Upper lobe of left lung (tissue), 6 donors: ENCODE results near the gene TFG. TPM values are rescaled to one million over a fixed set of nuclear protein-coding genes. Genes with fewer than 3 reads are reported as not detected.

ENCODE experiments used
- ATAC-seq, 2 donors: fragments of 200-7000 bp; cut with Tn5 transposase; one replicate each; pipeline ENCODE4 v1.9.1; 2022; ENCODE audit warnings: mild to moderate bottlenecking in 2 of 2, moderate library complexity in 2 of 2; ENCODE audit not compliant: low FRiP score in 2 of 2
- DNase-seq, 2 donors: peaks; one replicate each; pipeline ENCODE4 v3.0.0-alpha.2; 2019 to 2020
- H3K27ac ChIP-seq, 4 donors: fragments of 200-600 bp; sonication (generic); one replicate each; pipeline ENCODE4 v1.5.1; 2016 to 2019
- H3K27me3 ChIP-seq, 4 donors: fragments of 200-600 bp; sonication (generic); one replicate each; pipeline ENCODE4 v1.5.1; 2017 to 2019
- H3K36me3 ChIP-seq, 4 donors: fragments of 200-600 bp; sonication (generic); one replicate each; pipeline ENCODE4 v1.5.1; 2016 to 2019
- H3K4me1 ChIP-seq, 4 donors: fragments of 200-600 bp; sonication (generic); one replicate each; pipeline ENCODE4 v1.5.1; 2018 to 2019
- H3K4me3 ChIP-seq, 4 donors: fragments of 200-600 bp; sonication (generic); one replicate each; pipeline ENCODE4 v1.5.1; 2017 to 2019; ENCODE audit warnings: mild to moderate bottlenecking in 2 of 4, moderate library complexity in 1 of 4
- H3K9me3 ChIP-seq, 4 donors: fragments of 200-600 bp; sonication (generic); one replicate each; pipeline ENCODE4 v1.5.1; 2018 to 2019
- EP300 ChIP-seq, 4 donors: sonication (generic); formaldehyde crosslinking; IDR thresholded peaks; one replicate each; pipeline ENCODE4 v1.5.1; 2017; ENCODE audit warnings: antibody characterized with exemption in 4 of 4, control low read depth in 2 of 4
- POLR2A ChIP-seq, 4 donors: fragments of 450-650 bp; IDR thresholded peaks; one replicate each; pipeline ENCODE4 v1.5.1; 2016 to 2017; ENCODE audit warnings: antibody characterized with exemption in 4 of 4, mild to moderate bottlenecking in 2 of 4
- POLR2AphosphoS5 ChIP-seq, 2 donors: sonication (generic); formaldehyde crosslinking; IDR thresholded peaks; one replicate each; pipeline ENCODE4 v1.5.1; 2017; ENCODE audit warnings: antibody characterized with exemption in 2 of 2
- WGBS, 2 donors: methylation state at CpG; one replicate each; pipeline ENCODE4 v1.1.5; 2017 to 2018; 5-methylcytosine and 5-hydroxymethylcytosine counted together
- total RNA-seq, 6 donors: library from RNA; depleted of rRNA in 4 of 6; stranded (reverse); fragments of >200 nt in 4 of 6; gene quantifications; one replicate each; pipeline versions ENCODE4 v1.1.0 to v1.2.1, GENCODE V29; 2016 to 2021
- TF ChIP-seq, protein P1 (sequence below), 6 experiments: fragments of 450-650 bp in 4 of 6; fragments of 200-600 bp in 2 of 6; sonication (generic) in 2 of 6; IDR thresholded peaks; one replicate each; pipeline ENCODE4 v1.5.1; 2016 to 2019; ENCODE audit warnings: antibody characterized with exemption in 6 of 6
- donor health status: DM: no; HTN: no; CAD: no; lungs with moderate emphysema.
- donor health status: DM: no; HTN: yes; CAD: no; lungs with severe emphysema.

The TFG gene
- total RNA-seq, 6 donors from 2014 or later, result 29.6 to 87.4 (median 55.9) TPM

DNA sequence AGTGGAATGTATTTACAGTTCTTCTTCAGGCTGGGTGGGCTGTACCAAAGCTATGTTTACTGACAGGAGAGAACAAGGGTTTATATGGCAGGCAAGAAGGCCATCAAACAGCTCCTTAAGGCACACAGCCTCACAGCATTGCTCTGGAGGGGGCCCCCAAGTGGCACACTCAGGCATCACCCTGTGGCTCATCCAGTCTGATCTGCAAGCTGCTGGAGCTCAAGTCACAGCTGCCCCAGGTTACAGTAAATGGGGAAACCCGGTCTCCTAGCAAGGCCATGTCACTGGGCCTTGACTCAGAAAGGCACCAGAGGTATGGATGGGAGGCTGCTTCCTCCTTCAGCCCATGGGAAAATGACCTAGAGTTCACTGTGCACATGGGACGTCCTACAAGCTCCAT is 67.5 kb downstream of the TFG start:
- Histone ChIP-seq H3K9me3 (no peaks in the 10 kb centered on the region), H3K27me3 (no peaks in the 10 kb centered on the region), H3K4me3 (no peak overlapping the region), H3K36me3 (peaks cover 0 to 3% (median 0%) of the 10 kb centered on the region in 4 donors), H3K4me1 (no peaks in the 10 kb centered on the region), H3K27ac (no peak overlapping the region)
- ATAC-seq, result no peak
- TF ChIP-seq POLR2AphosphoS5 (IDR thresholded peaks at IDR 0.05) (no peak), EP300 (IDR thresholded peaks at IDR 0.05) (no peak), POLR2A (IDR thresholded peaks at IDR 0.05) (no peak)
- TF ChIP-seq, protein P1, sequence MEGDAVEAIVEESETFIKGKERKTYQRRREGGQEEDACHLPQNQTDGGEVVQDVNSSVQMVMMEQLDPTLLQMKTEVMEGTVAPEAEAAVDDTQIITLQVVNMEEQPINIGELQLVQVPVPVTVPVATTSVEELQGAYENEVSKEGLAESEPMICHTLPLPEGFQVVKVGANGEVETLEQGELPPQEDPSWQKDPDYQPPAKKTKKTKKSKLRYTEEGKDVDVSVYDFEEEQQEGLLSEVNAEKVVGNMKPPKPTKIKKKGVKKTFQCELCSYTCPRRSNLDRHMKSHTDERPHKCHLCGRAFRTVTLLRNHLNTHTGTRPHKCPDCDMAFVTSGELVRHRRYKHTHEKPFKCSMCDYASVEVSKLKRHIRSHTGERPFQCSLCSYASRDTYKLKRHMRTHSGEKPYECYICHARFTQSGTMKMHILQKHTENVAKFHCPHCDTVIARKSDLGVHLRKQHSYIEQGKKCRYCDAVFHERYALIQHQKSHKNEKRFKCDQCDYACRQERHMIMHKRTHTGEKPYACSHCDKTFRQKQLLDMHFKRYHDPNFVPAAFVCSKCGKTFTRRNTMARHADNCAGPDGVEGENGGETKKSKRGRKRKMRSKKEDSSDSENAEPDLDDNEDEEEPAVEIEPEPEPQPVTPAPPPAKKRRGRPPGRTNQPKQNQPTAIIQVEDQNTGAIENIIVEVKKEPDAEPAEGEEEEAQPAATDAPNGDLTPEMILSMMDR (IDR thresholded peaks at IDR 0.05), result no peak
- DNase-seq, result no peak
- 77 to 86% methylated on average over 2 of the region's 2 CpGs for WGBS, 2 donors

DNA sequence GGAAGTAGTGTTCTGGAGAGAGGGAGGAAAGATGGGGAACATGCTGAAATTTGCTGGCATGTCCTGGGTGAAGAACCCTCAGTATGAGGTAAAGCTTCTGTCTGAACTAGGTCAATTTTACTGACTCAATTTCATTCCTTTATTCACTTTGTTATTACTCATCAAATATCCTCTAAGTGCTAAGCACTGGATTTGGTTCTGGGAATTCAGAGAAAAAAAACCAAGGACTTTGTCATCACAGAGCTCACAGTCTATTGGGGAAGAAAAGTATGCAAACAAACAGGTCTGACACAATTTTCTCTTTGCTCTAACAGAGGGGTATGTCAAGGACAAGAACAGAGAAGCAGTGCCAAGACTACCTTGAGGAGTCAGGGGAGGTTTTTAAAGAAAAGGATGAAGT is 68.0 kb downstream of the TFG start:
- Histone ChIP-seq H3K27me3 (no peaks in the 10 kb centered on the region), H3K27ac (no peak overlapping the region), H3K4me3 (no peak overlapping the region), H3K36me3 (peaks cover 0 to 3% (median 0%) of the 10 kb centered on the region in 4 donors), H3K4me1 (no peaks in the 10 kb centered on the region), H3K9me3 (no peaks in the 10 kb centered on the region)
- TF ChIP-seq POLR2A (IDR thresholded peaks at IDR 0.05), result no peak
- TF ChIP-seq EP300 (IDR thresholded peaks at IDR 0.05), result no peak
- no peak for DNase-seq
- ATAC-seq, result no peak

DNA sequence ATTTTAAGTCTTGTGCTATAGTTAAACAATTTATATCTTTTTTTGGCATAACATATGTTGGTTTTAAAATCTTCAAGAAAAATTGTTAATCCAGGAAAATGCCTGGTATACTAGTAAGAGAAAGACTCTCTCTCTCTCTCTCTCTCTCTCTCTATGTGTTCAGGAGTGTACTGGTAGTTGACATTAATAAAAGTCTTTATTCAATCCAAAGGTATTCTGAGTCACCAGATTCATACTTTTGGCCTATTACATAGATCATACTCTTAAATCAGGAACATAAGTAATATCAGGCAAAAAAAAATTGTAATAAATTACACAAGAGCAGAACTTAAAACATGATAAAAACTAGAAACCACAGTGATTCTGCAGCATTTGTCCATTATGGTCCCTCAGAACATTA is 70.2 kb downstream of the TFG start:
- Histone ChIP-seq H3K9me3 (no peaks in the 10 kb centered on the region), H3K27ac (no peak overlapping the region), H3K27me3 (no peaks in the 10 kb centered on the region), H3K36me3 (peaks cover 0 to 3% (median 0%) of the 10 kb centered on the region in 4 donors), H3K4me1 (no peaks in the 10 kb centered on the region), H3K4me3 (no peak overlapping the region)
- ATAC-seq, result no peak
- DNase-seq, result no peak
- TF ChIP-seq POLR2A (IDR thresholded peaks at IDR 0.05), result no peak
- no peak for TF ChIP-seq POLR2AphosphoS5 (IDR thresholded peaks at IDR 0.05)
- TF ChIP-seq EP300 (IDR thresholded peaks at IDR 0.05), result no peak
- TF ChIP-seq, protein P1 (IDR thresholded peaks at IDR 0.05), result no peak

DNA sequence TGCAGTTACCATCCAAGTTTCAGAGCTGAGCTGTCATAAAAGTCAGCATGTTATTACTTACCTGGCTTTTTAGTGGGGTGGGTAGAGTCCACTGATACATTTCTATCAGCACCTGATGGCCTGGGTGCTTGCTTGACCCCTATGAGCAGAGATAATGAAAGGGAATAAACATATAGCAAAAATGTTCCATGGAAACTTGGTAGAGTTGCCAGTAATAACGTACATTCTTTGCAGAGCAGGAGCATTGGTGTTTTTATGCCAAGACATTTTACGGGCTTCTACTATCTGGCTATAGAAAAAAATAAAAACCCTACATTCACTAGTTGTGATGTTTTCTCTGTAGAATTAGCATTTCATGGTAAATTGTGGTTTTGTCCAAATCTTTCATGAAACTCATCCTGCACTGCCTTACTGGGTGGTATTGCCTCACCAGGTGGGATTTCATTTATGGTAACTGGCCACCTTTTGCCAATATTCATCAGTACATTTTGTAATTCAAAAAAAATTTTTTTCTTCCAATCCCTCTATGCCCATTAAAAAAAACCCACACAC is 70.9 kb downstream of the TFG start:
- Histone ChIP-seq H3K27ac (no peak overlapping the region), H3K4me1 (no peaks in the 10 kb centered on the region), H3K9me3 (no peaks in the 10 kb centered on the region), H3K27me3 (no peaks in the 10 kb centered on the region), H3K4me3 (no peak overlapping the region), H3K36me3 (peaks cover 0 to 3% (median 0%) of the 10 kb centered on the region in 4 donors)
- ATAC-seq (no peak), DNase-seq (no peak)
- TF ChIP-seq POLR2AphosphoS5 (IDR thresholded peaks at IDR 0.05), result no peak
- TF ChIP-seq POLR2A (IDR thresholded peaks at IDR 0.05), result no peak
- 83 to 86% methylated on average over 2 of the region's 2 CpGs for WGBS, 2 donors

DNA sequence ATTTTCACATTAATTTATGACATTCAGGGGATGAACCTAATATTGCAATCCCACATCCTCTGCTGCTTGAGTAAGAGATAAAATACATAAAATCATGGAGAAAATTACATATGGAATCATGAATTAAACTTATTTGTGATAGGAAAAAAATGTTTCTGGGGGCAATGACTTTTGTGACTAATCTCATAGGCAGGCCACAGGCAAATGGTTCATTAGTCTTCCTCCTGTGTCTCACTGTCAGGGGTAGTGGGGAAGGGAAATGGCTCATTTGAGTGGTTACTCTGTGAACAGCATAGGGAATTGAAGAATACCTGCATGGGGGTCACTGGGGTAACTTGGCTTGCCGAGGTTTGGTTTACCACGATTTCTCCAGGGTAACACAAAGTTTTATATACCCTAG is 72.0 kb downstream of the TFG start:
- TF ChIP-seq, protein P1 (IDR thresholded peaks at IDR 0.05), result no peak
- TF ChIP-seq POLR2A (IDR thresholded peaks at IDR 0.05), result no peak
- no peak for TF ChIP-seq POLR2AphosphoS5 (IDR thresholded peaks at IDR 0.05)
- no peak for TF ChIP-seq EP300 (IDR thresholded peaks at IDR 0.05)

DNA sequence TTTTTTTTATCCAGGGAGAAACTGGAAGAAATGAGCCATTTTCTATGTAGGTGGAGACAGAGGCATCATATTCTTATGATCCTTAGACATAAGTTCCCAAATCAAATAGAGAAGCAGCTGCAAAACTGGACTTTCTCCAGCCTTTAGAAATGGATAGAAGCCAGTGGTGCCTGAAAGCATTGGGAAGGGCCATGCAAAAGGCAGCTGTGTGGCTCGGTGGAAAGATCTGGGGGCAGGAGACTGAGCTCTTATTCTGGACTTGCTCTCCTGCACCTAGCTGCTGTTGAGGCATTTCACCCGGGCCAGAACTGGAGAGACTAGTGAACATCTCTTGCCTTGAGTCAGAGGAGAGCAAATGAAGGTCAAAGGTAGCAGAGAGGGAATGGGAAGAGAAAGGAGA is 73.1 kb downstream of the TFG start:
- Histone ChIP-seq H3K27ac (no peak overlapping the region), H3K27me3 (no peaks in the 10 kb centered on the region), H3K4me3 (no peak overlapping the region), H3K36me3 (peaks cover 0 to 3% (median 0%) of the 10 kb centered on the region in 4 donors), H3K4me1 (no peaks in the 10 kb centered on the region), H3K9me3 (peaks cover 0 to 10% (median 3%) of the 10 kb centered on the region in 4 donors)
- WGBS, 2 donors, result 68 to 89% methylated on average over 2 of the region's 2 CpGs
- no peak for DNase-seq
- no peak for ATAC-seq
- TF ChIP-seq EP300 (IDR thresholded peaks at IDR 0.05), result no peak
- no peak for TF ChIP-seq POLR2A (IDR thresholded peaks at IDR 0.05)
- TF ChIP-seq, protein P1 (IDR thresholded peaks at IDR 0.05), result no peak

More for the DNA sequence above, 72.0 kb downstream of the TFG start:
- Histone ChIP-seq H3K4me3 (no peak overlapping the region), H3K9me3 (peaks cover 0 to 10% (median 3%) of the 10 kb centered on the region in 4 donors), H3K27me3 (no peaks in the 10 kb centered on the region), H3K4me1 (no peaks in the 10 kb centered on the region), H3K27ac (no peak overlapping the region), H3K36me3 (peaks cover 0 to 3% (median 0%) of the 10 kb centered on the region in 4 donors)
- WGBS, 2 donors, result 85 to 95% methylated on average over 2 of the region's 2 CpGs
- no peak for ATAC-seq
- DNase-seq, result no peak
